Activated naive CD8-positive, alpha-beta T cell treated with anti-CD3 and anti-CD28 coated beads for 36 hours (primary cell): ENCODE measurements around the gene DPP3. TPM values are rescaled to one million over a fixed set of nuclear protein-coding genes. Genes with fewer than 3 reads are reported as not detected.
"Not testable (repeated sequence)": the region's sequence is repeated elsewhere in the genome, so short reads cannot be mapped to it uniquely, and the experiment has no call there.

Experiments used
- DNase-seq: peaks from one replicate; pipeline ENCODE4 v3.0.0; 2021
- H3K27ac Mint-ChIP-seq: one replicate; pipeline ENCODE4 v1.8.0; 2022; ENCODE audit warnings: mild to moderate bottlenecking, moderate library complexity, mixed read lengths
- H3K27me3 Mint-ChIP-seq: one replicate; pipeline ENCODE4 v1.8.0; 2022; ENCODE audit warnings: mild to moderate bottlenecking, mixed read lengths
- H3K36me3 Mint-ChIP-seq: one replicate; pipeline ENCODE4 v1.8.0; 2021; ENCODE audit warnings: mild to moderate bottlenecking, mixed read lengths
- H3K4me1 Mint-ChIP-seq: one replicate; pipeline ENCODE4 v1.8.0; 2021; ENCODE audit warnings: mixed read lengths
- H3K4me3 Mint-ChIP-seq: one replicate; pipeline ENCODE4 v1.8.0; 2022; ENCODE audit warnings: mild to moderate bottlenecking, moderate library complexity, mixed read lengths
- H3K9me3 Mint-ChIP-seq: one replicate; pipeline ENCODE4 v1.8.0; 2022; ENCODE audit warnings: mixed read lengths
- total RNA-seq, 2 experiments: library from RNA; stranded (reverse); gene quantifications; one replicate each; pipeline ENCODE4 v1.2.3, GENCODE V29; 2021

The DPP3 gene, protein sequence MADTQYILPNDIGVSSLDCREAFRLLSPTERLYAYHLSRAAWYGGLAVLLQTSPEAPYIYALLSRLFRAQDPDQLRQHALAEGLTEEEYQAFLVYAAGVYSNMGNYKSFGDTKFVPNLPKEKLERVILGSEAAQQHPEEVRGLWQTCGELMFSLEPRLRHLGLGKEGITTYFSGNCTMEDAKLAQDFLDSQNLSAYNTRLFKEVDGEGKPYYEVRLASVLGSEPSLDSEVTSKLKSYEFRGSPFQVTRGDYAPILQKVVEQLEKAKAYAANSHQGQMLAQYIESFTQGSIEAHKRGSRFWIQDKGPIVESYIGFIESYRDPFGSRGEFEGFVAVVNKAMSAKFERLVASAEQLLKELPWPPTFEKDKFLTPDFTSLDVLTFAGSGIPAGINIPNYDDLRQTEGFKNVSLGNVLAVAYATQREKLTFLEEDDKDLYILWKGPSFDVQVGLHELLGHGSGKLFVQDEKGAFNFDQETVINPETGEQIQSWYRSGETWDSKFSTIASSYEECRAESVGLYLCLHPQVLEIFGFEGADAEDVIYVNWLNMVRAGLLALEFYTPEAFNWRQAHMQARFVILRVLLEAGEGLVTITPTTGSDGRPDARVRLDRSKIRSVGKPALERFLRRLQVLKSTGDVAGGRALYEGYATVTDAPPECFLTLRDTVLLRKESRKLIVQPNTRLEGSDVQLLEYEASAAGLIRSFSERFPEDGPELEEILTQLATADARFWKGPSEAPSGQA
- total RNA-seq = 10 to 100 TPM; 70.7 to 75.3 TPM

DNA sequence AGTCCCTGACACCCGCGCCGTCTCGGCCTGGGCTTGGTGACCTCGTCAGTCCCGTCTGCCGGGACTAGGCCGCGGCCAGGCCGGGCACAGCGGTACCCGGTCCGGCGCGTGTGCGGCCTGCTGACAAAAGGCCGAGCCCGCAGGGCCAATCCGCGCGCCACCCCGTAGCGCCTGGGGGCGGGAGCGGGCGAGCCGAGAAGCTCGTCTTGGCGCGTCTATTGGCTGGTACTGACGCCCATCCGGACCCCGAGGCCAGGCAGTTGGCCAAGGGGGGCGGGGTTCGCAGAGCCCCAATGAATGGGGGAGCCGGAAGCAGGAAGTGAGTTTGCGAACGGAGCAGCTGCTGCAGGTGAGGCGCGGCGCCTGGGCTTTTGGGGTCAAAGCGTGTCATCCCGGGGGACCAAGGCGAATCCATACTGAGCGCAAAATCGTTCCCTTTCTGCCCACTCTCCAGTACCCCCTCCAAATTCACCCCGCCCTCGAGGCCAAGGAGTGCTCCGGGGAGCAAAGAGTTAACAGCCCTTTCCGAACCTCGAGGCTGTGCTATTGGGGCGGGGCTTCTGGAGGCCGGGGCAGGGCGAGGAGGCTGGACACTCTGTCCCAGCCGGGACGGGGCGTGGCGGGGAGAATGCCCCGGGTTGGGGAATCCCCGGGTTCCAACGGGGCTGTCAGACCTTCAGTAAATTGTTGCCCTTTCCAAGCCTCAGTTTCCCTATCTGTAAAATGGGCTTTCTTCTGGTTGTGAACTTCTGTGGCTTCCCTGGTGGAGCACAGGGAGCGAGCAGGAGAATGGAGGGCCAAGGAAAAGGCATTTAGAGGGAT lies at the start of gene DPP3:
DPP3 (plus strand) TSS at position 318 of the 822 bp plus-strand sequence. CDS start 1,767 bp downstream, outside the sequence.
- H3K27ac Mint-ChIP-seq = peak within 1 kb of the TSS; percentile 88
- H3K4me1 Mint-ChIP-seq = peaks cover 29% of the 10 kb centered on the region
- H3K4me3 Mint-ChIP-seq = peak within 1 kb of the TSS; percentile 93
- H3K9me3 Mint-ChIP-seq = no peaks in the 10 kb centered on the region
- H3K27me3 Mint-ChIP-seq = no peaks in the 10 kb centered on the region
- H3K36me3 Mint-ChIP-seq = peaks cover 13% of the 10 kb centered on the region
- DNase-seq = peak; percentile 99

DNA sequence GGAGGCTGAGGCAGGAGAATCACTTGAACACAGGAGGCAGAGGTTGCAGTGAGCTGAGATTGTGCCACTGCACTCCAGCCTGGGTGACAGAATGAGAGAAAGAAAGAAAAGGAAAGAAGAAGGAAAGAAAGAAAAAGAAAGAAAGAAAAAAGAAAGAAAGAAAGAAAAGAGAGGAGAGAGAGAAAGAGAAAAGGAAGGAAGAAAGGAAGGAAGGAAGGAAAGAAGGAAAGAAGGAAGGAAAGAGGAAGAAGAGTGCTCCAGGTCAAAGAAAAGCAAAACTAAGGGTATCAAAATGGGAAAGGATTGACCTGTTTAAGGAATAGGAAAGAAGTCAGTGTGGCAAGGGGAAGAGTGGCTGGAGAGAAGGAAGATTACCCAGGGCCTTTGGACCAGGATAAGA lies 48.9 kb upstream of the DPP3 start:
- not testable (repeated sequence) for DNase-seq, H3K4me1 Mint-ChIP-seq, H3K9me3 Mint-ChIP-seq, H3K4me3 Mint-ChIP-seq, H3K27me3 Mint-ChIP-seq, H3K27ac Mint-ChIP-seq
- H3K36me3 Mint-ChIP-seq = peaks cover 22% of the 10 kb centered on the region

DNA sequence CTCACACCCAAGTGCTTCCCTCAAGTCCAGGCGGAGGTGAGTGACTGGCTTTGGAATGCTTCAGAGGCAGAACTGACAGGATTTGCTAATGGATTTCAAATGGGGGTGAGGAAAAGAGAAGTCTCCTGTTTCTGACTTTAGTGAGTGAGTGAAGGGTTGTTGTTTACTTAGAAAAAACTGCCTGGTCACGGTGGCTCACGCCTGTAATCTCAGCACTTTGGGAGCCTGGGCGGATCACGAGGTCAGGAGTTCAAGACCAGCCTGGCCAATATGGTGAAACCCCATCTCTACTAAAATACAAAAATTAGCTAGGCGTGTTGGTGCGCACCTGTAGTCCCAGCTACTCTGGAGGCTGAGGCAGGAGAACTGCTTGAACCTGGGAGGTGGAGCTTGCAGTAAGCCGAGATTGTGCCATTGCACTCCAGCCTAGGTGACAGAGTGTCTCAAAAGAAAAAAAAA lies 48.3 kb upstream of the DPP3 start:
- H3K27me3 Mint-ChIP-seq, DNase-seq: not testable (repeated sequence)

DNA sequence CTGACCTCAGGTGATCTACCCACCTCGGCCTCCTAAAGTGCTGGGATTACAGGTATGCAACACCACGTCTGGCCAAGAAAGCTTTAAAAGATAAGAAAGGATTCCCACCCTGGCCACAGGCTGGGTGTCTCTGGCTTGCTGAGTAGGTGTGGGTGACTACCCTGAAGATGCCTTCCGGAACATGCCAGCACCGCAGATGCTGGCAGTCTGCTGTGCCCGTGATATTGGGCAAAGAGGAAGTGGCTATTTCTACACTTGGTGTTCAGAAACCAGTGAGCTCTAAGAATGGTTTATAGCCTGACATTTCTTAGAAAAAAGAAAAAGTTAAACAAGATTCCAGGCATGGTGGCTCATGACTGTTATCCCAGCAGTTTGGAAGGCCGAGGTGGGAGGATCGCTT lies 47.6 kb upstream of the DPP3 start:
- H3K27ac Mint-ChIP-seq = no peak overlapping the region
- no peaks in the 10 kb centered on the region for H3K9me3 Mint-ChIP-seq
- peaks cover 11% of the 10 kb centered on the region for H3K4me1 Mint-ChIP-seq
- H3K36me3 Mint-ChIP-seq = peaks cover 20% of the 10 kb centered on the region
- no peak overlapping the region for H3K4me3 Mint-ChIP-seq
- no peak for DNase-seq
- H3K27me3 Mint-ChIP-seq = no peaks in the 10 kb centered on the region

More for the DNA sequence above, 48.3 kb upstream of the DPP3 start:
- not testable (repeated sequence) for H3K4me1 Mint-ChIP-seq, H3K9me3 Mint-ChIP-seq, H3K4me3 Mint-ChIP-seq, H3K27ac Mint-ChIP-seq
- H3K36me3 Mint-ChIP-seq = peaks cover 21% of the 10 kb centered on the region

- Mint-ChIP-seq H3K4me3 (peak overlapping the region; percentile 94), H3K4me1 (peaks cover 14% of the 10 kb centered on the region), H3K27ac (peak overlapping the region; percentile 99), H3K9me3 (peaks cover 4% of the 10 kb centered on the region), H3K27me3 (peaks cover 3% of the 10 kb centered on the region), H3K36me3 (peaks cover 10% of the 10 kb centered on the region)
- DNase-seq = no peak
Observed at GRCh38 chr11:66437979-66438503, 42.2 kb upstream of the DPP3 start.

- H3K36me3 Mint-ChIP-seq = peaks cover 15% of the 10 kb centered on the region
- H3K27me3 Mint-ChIP-seq = peaks cover 3% of the 10 kb centered on the region
- peaks cover 14% of the 10 kb centered on the region for H3K4me1 Mint-ChIP-seq
- peaks cover 11% of the 10 kb centered on the region for H3K9me3 Mint-ChIP-seq
- H3K4me3 Mint-ChIP-seq = peak within 1 kb of the TSS; percentile 94
- H3K27ac Mint-ChIP-seq = peak within 1 kb of the TSS; percentile 99
- DNase-seq = peak; percentile 87
Observed at GRCh38 chr11:66438504-66439466, 41.4 kb upstream of the DPP3 start, which contains the start of gene MRPL11. Gene MRPL11, minus strand, starts transcription at chr11:66438848. Its CDS starts 94 bp downstream, at chr11:66438754.

GRCh38 chr11:66440101-66440939 lies 39.9 kb upstream of the DPP3 start:
- not testable (repeated sequence) for H3K27me3 Mint-ChIP-seq, DNase-seq, H3K27ac Mint-ChIP-seq, H3K4me3 Mint-ChIP-seq
- Mint-ChIP-seq H3K36me3 (peaks cover 13% of the 10 kb centered on the region), H3K4me1 (peaks cover 14% of the 10 kb centered on the region), H3K9me3 (peaks cover 13% of the 10 kb centered on the region)

- H3K9me3 Mint-ChIP-seq = peaks cover 13% of the 10 kb centered on the region
- not testable (repeated sequence) for H3K27me3 Mint-ChIP-seq, H3K27ac Mint-ChIP-seq, DNase-seq, H3K4me3 Mint-ChIP-seq
- peaks cover 12% of the 10 kb centered on the region for H3K36me3 Mint-ChIP-seq
- peaks cover 14% of the 10 kb centered on the region for H3K4me1 Mint-ChIP-seq
Observed at GRCh38 chr11:66440940-66441282, 39.3 kb upstream of the DPP3 start.

DNA sequence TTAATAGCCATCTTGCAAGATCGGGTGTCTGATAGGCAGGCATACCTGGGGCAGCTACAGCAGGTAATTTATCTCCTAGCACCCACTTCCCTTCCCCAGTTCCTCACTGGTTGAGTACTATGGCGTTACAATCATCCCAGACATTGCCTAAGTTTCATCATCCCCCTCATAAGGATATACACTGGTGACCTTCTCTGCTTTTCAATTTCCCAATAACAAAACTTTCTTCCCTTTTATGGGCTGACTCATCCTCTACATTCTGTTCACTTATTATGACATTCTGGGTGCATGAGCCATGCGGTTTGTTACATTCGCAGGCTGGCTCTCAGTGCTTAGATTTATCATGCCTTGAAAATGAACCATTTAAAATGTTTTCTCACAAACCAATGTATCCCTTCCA lies 36.6 kb upstream of the DPP3 start:
- peaks cover 3% of the 10 kb centered on the region for H3K27me3 Mint-ChIP-seq
- peaks cover 2% of the 10 kb centered on the region for H3K4me1 Mint-ChIP-seq
- peaks cover 6% of the 10 kb centered on the region for H3K36me3 Mint-ChIP-seq
- no peak overlapping the region for H3K4me3 Mint-ChIP-seq
- peaks cover 13% of the 10 kb centered on the region for H3K9me3 Mint-ChIP-seq
- no peak for DNase-seq
- H3K27ac Mint-ChIP-seq = no peak overlapping the region

DNA sequence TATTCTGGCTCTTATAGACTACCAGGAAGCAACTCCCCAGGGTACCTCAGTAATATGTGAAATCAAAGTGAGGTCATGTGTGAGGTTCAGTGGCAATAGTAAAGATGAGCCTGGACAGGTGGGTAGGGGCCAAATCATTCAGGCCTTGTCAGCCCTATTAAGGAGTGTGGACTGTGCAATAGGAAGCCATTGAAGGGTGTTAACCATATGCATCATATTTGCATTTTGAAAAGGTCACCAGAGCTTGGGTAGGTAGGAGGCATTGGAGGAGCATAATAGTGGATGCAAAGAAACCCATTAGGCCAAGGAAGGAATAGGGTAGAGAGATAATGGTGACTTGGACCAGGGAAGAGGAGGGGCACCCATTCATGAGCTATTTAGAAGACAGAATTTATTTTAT lies 33.2 kb upstream of the DPP3 start:
- no peak for DNase-seq
- Mint-ChIP-seq H3K9me3 (peaks cover 14% of the 10 kb centered on the region), H3K27ac (no peak overlapping the region), H3K4me3 (no peak overlapping the region), H3K4me1 (no peaks in the 10 kb centered on the region), H3K36me3 (peaks cover 6% of the 10 kb centered on the region), H3K27me3 (peaks cover 2% of the 10 kb centered on the region)

DNA sequence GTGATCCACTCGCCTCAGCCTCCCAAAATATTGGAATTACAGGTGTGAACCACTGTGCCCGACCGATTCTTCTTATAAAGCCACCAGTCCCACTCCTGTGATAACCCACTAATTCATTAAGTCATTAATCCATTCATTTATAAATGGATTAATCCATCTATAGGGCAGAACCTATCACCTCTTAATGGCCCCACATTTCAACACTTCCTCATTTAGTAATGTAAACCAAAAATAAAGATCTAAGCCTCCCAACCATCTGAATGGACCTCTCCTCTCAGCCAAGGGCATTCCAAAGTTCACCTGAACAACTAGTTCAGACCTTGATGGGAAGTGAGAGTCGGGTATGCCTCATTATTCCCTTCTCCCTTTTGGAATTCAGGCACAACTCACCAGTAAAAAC lies 31.7 kb upstream of the DPP3 start:
- no peaks in the 10 kb centered on the region for H3K4me1 Mint-ChIP-seq
- peaks cover 7% of the 10 kb centered on the region for H3K27me3 Mint-ChIP-seq
- no peak overlapping the region for H3K27ac Mint-ChIP-seq
- DNase-seq = no peak
- H3K9me3 Mint-ChIP-seq = peaks cover 6% of the 10 kb centered on the region
- H3K4me3 Mint-ChIP-seq = no peak overlapping the region
- H3K36me3 Mint-ChIP-seq = peaks cover 3% of the 10 kb centered on the region

DNA sequence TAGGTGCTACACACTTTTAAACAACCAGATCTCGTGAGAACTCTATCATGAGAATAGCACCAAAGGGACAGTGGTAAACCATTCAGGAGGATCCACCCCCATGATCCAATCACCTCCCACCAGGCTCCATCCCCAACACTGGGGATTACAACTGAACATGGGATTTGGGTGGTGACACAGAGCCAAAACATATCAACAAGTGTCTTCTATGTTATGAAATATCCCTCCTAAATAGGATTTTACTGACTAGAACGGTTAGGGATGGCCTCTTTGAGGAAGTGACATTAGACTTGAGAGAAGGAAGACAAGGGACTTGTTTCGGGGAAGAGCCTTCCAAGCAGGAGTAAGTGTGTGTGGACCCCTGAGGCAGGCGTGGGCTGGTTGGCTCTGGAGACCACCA lies 29.7 kb upstream of the DPP3 start:
- no peak for DNase-seq
- H3K4me1 Mint-ChIP-seq = peaks cover 18% of the 10 kb centered on the region
- H3K27me3 Mint-ChIP-seq = peaks cover 7% of the 10 kb centered on the region
- no peaks in the 10 kb centered on the region for H3K36me3 Mint-ChIP-seq
- no peak overlapping the region for H3K27ac Mint-ChIP-seq
- no peak overlapping the region for H3K4me3 Mint-ChIP-seq
- H3K9me3 Mint-ChIP-seq = peaks cover 2% of the 10 kb centered on the region

DNA sequence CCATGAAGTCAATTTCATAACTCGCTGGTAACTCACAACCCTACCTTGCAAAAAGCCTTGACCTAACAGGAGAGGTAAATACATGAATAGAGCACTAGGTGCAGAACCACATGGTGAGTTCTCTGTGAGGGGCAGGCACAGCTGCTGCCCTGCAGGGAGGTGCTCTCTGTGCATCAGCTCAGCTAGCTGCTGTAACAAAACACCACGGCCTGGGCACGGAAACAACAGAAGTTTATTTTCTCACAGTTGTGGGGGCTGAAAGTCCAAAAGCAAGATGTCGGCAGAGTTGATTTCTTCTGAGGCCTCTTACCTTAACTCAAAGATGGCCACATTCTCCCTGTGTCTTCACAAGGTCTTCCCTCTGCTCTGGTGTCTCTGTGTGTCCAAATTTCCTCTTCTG lies 28.6 kb upstream of the DPP3 start:
- Mint-ChIP-seq H3K27me3 (peaks cover 7% of the 10 kb centered on the region), H3K36me3 (no peaks in the 10 kb centered on the region), H3K4me3 (no peak overlapping the region), H3K9me3 (peaks cover 2% of the 10 kb centered on the region), H3K4me1 (peaks cover 18% of the 10 kb centered on the region), H3K27ac (no peak overlapping the region)
- DNase-seq = no peak
